Neural crest cell (in vitro differentiated cells): ENCODE data around the gene AFAP1L1. TPM values are rescaled to one million over a fixed set of nuclear protein-coding genes. Genes with fewer than 3 reads are reported as not detected.

ENCODE experiments used
- DNase-seq: peaks from one replicate; pipeline ENCODE4 v3.0.0; 2021; ENCODE audit warnings: low read depth, mixed read lengths, low spot score
- H3K27ac Mint-ChIP-seq: one replicate; pipeline ENCODE4 v1.8.0; 2021; ENCODE audit warnings: mild to moderate bottlenecking, mixed read lengths; ENCODE audit not compliant: unreplicated experiment
- H3K27me3 Mint-ChIP-seq: 2 replicates; pipeline ENCODE4 v1.8.0; 2021; ENCODE audit warnings: low read depth, mild to moderate bottlenecking, mixed read lengths
- H3K36me3 Mint-ChIP-seq: 2 replicates; pipeline ENCODE4 v1.8.0; 2021; ENCODE audit warnings: low read depth, mild to moderate bottlenecking, mixed read lengths
- H3K4me1 Mint-ChIP-seq: 2 replicates; pipeline ENCODE4 v1.8.0; 2021; ENCODE audit warnings: mixed read lengths
- H3K4me3 Mint-ChIP-seq: one replicate; pipeline ENCODE4 v1.8.0; 2021; ENCODE audit warnings: mild to moderate bottlenecking, mixed read lengths
- H3K9me3 Mint-ChIP-seq: 2 replicates; pipeline ENCODE4 v1.8.0; 2021; ENCODE audit warnings: mixed read lengths
- total RNA-seq: library from RNA; stranded (reverse); gene quantifications from 2 replicates; pipeline ENCODE4 v1.2.1, GENCODE V29; 2021
- TF ChIP-seq, protein P1 (sequence below): fragments of 200-600 bp; sonication (generic); conservative IDR thresholded peaks from 2 replicates; pipeline ENCODE4 v1.5.0; 2021; ENCODE audit warnings: antibody characterized with exemption, mild to moderate bottlenecking

Gene AFAP1L1
- total RNA-seq, 1 donor from 2014 or later: 11.6 TPM

- Mint-ChIP-seq H3K27ac (peak overlapping the region; percentile 92), H3K4me1 (peaks cover 37% of the 10 kb centered on the region), H3K4me3 (no peak overlapping the region), H3K27me3 (no peaks in the 10 kb centered on the region), H3K9me3 (no peaks in the 10 kb centered on the region), H3K36me3 (no peaks in the 10 kb centered on the region)
- no peak for DNase-seq
- TF ChIP-seq, protein P1, sequence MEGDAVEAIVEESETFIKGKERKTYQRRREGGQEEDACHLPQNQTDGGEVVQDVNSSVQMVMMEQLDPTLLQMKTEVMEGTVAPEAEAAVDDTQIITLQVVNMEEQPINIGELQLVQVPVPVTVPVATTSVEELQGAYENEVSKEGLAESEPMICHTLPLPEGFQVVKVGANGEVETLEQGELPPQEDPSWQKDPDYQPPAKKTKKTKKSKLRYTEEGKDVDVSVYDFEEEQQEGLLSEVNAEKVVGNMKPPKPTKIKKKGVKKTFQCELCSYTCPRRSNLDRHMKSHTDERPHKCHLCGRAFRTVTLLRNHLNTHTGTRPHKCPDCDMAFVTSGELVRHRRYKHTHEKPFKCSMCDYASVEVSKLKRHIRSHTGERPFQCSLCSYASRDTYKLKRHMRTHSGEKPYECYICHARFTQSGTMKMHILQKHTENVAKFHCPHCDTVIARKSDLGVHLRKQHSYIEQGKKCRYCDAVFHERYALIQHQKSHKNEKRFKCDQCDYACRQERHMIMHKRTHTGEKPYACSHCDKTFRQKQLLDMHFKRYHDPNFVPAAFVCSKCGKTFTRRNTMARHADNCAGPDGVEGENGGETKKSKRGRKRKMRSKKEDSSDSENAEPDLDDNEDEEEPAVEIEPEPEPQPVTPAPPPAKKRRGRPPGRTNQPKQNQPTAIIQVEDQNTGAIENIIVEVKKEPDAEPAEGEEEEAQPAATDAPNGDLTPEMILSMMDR: no peak
These were observed 109.8 kb downstream of the AFAP1L1 start for GRCh38 chr5:149381261-149381985.

DNA sequence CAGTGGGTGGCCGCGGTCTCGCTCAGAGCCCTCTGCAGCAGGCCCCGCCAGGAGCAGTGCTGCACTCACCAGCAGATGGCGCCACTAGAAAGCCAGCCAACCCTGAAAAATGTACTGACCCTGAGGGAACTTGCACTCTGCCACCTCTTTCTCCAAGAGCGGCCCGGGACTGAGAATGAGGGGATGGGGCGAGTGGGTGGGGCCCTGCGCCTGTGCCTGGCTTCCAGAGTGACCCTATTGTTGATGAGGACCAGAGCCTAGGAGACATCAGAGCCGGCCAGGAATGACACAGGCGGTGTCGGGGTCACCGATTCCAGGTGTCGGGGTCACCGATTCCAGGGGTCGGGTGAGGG, 110.3 kb downstream of the AFAP1L1 start:
- TF ChIP-seq, protein P1: peak; percentile 95
- H3K27ac Mint-ChIP-seq: no peak overlapping the region
- peak overlapping the region; percentile 21 for H3K4me3 Mint-ChIP-seq
- no peaks in the 10 kb centered on the region for H3K9me3 Mint-ChIP-seq
- no peaks in the 10 kb centered on the region for H3K36me3 Mint-ChIP-seq
- peaks cover 39% of the 10 kb centered on the region for H3K4me1 Mint-ChIP-seq
- peak; percentile 97 for DNase-seq
- no peaks in the 10 kb centered on the region for H3K27me3 Mint-ChIP-seq

- no peaks in the 10 kb centered on the region for H3K9me3 Mint-ChIP-seq
- H3K27ac Mint-ChIP-seq: no peak overlapping the region
- TF ChIP-seq, protein P1: no peak
- no peaks in the 10 kb centered on the region for H3K36me3 Mint-ChIP-seq
- H3K27me3 Mint-ChIP-seq: no peaks in the 10 kb centered on the region
- peaks cover 43% of the 10 kb centered on the region for H3K4me1 Mint-ChIP-seq
- H3K4me3 Mint-ChIP-seq: no peak overlapping the region
- no peak for DNase-seq
These were observed 111.0 kb downstream of the AFAP1L1 start for GRCh38 chr5:149382517-149383220.

GRCh38 chr5:149383399-149383798, 111.7 kb downstream of the AFAP1L1 start:
- Mint-ChIP-seq H3K4me1 (peaks cover 46% of the 10 kb centered on the region), H3K27ac (no peak overlapping the region), H3K9me3 (no peaks in the 10 kb centered on the region), H3K4me3 (no peak overlapping the region), H3K36me3 (no peaks in the 10 kb centered on the region), H3K27me3 (no peaks in the 10 kb centered on the region)
- TF ChIP-seq, protein P1: no peak
- DNase-seq: no peak

GRCh38 chr5:149386166-149386565, 114.5 kb downstream of the AFAP1L1 start:
- no peak overlapping the region for H3K27ac Mint-ChIP-seq
- H3K36me3 Mint-ChIP-seq: no peaks in the 10 kb centered on the region
- H3K27me3 Mint-ChIP-seq: no peaks in the 10 kb centered on the region
- H3K9me3 Mint-ChIP-seq: no peaks in the 10 kb centered on the region
- H3K4me1 Mint-ChIP-seq: peaks cover 32% of the 10 kb centered on the region
- DNase-seq: no peak
- TF ChIP-seq, protein P1: no peak
- H3K4me3 Mint-ChIP-seq: no peak overlapping the region
